Lower leg skin (tissue), 3 donors: ENCODE measurements around the gene UMODL1.

ENCODE experiments used
- POLR2A ChIP-seq, 2 donors: fragments of 450-650 bp; IDR thresholded peaks; one replicate each; pipeline ENCODE4 v1.6.1; 2016 to 2017; ENCODE audit warnings: antibody characterized with exemption in 2 of 2, mild to moderate bottlenecking in 1 of 2, moderate library complexity in 1 of 2
- TF ChIP-seq, protein P1 (sequence below), 3 donors: fragments of 450-650 bp; IDR thresholded peaks; one replicate each; pipeline ENCODE4 v1.5.1; 2016; ENCODE audit warnings: antibody characterized with exemption in 3 of 3, mild to moderate bottlenecking in 3 of 3, moderate library complexity in 2 of 3

DNA sequence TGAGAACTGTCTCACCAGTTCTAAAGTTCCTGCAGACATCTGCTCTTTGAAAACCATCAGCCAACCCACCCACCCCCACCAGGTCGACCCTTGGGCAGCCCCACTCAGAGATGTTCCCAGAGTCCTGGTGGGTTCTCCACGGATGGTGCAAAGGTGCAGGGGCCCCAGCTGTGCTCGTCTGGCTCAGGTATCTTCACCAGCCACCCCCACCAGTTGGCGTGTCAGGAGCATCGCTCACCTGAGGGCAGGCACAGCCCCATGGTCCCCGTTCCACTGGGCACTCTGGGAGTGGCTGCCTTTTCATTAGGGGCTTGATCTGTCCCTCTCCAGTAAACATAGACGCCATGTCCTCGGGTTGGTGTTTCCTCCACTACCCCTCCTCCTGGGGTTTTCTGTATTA is 70.5 kb downstream of the UMODL1 start:
- TF ChIP-seq, protein P1, sequence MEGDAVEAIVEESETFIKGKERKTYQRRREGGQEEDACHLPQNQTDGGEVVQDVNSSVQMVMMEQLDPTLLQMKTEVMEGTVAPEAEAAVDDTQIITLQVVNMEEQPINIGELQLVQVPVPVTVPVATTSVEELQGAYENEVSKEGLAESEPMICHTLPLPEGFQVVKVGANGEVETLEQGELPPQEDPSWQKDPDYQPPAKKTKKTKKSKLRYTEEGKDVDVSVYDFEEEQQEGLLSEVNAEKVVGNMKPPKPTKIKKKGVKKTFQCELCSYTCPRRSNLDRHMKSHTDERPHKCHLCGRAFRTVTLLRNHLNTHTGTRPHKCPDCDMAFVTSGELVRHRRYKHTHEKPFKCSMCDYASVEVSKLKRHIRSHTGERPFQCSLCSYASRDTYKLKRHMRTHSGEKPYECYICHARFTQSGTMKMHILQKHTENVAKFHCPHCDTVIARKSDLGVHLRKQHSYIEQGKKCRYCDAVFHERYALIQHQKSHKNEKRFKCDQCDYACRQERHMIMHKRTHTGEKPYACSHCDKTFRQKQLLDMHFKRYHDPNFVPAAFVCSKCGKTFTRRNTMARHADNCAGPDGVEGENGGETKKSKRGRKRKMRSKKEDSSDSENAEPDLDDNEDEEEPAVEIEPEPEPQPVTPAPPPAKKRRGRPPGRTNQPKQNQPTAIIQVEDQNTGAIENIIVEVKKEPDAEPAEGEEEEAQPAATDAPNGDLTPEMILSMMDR (IDR thresholded peaks at IDR 0.05): no peak
- no peak for TF ChIP-seq POLR2A (IDR thresholded peaks at IDR 0.05)
